ENCODE data around the gene SLFN13. TPM values are rescaled to one million over a fixed set of nuclear protein-coding genes. Genes with fewer than 3 reads are reported as not detected.
"Not testable (repeated sequence)": the region's sequence is repeated elsewhere in the genome, so short reads cannot be mapped to it uniquely, and the experiment has no call there.

Gene SLFN13
- total RNA-seq, 1 experiment from 2014 or later = 19.7 TPM

GRCh38 chr17:35404360-35404759 lies 44.2 kb downstream of the SLFN13 start (continued):
- TF ChIP-seq ZNF532 (CRISPR knock-in tag; IDR thresholded peaks at IDR 0.05; ENCODE audit: borderline replicate concordance) (no peak), FOXP1 (CRISPR knock-in tag; IDR thresholded peaks at IDR 0.05; ENCODE audit: borderline replicate concordance) (no peak)

- H3K27ac Mint-ChIP-seq; H3K36me3 Mint-ChIP-seq; ATAC-seq; DNase-seq (ENCODE audit: low spot score); CTCF ChIA-PET; H3K4me3 Mint-ChIP-seq; POLR2A ChIA-PET: not testable (repeated sequence)
- peaks cover 14% of the 10 kb centered on the region for H3K9me3 Mint-ChIP-seq
- peaks cover 16% of the 10 kb centered on the region for H3K27me3 Mint-ChIP-seq (ENCODE audit: low read depth)
- H3K4me1 Mint-ChIP-seq = peaks cover 12% of the 10 kb centered on the region
These were observed 54.8 kb downstream of the SLFN13 start for GRCh38 chr17:35393783-35394182.

- Mint-ChIP-seq H3K4me1 (peaks cover 17% of the 10 kb centered on the region), H3K36me3 (peaks cover 7% of the 10 kb centered on the region), H3K27ac (no peak overlapping the region), H3K27me3 (ENCODE audit: low read depth) (peaks cover 29% of the 10 kb centered on the region), H3K9me3 (peaks cover 14% of the 10 kb centered on the region), H3K4me3 (no peak overlapping the region)
- ChIA-PET CTCF (interaction anchor here (0.6 kb wide), 2 partner anchors 70 to 869 kb away, joined by 3 to 6 read pairs; no protein-coding TSS in a partner anchor), POLR2A (no interaction called here)
- ATAC-seq (no peak), DNase-seq (ENCODE audit: low spot score) (no peak)
- TF ChIP-seq CREM (CRISPR knock-in tag; IDR thresholded peaks at IDR 0.05) (no peak), PRRX2 (CRISPR knock-in tag; IDR thresholded peaks at IDR 0.05) (no peak), ATF6 (CRISPR knock-in tag; IDR thresholded peaks at IDR 0.05) (no peak), CREB1 (CRISPR knock-in tag; IDR thresholded peaks at IDR 0.05) (no peak), ATF3 (CRISPR knock-in tag; conservative IDR thresholded peaks at IDR 0.05) (no peak), SOX15 (CRISPR knock-in tag; IDR thresholded peaks at IDR 0.05) (no peak), RORB (CRISPR knock-in tag; IDR thresholded peaks at IDR 0.05) (no peak), ZNF317 (CRISPR knock-in tag; IDR thresholded peaks at IDR 0.05; ENCODE audit: borderline replicate concordance, low read depth) (no peak), NR3C1 (CRISPR knock-in tag; conservative IDR thresholded peaks at IDR 0.05; ENCODE audit: low read depth) (no peak), ERG (CRISPR knock-in tag; IDR thresholded peaks at IDR 0.05) (no peak), USF2 (CRISPR knock-in tag; IDR thresholded peaks at IDR 0.05) (no peak), FOXP4 (CRISPR knock-in tag; IDR thresholded peaks at IDR 0.05) (no peak), ZNF138 (CRISPR knock-in tag; conservative IDR thresholded peaks at IDR 0.05) (no peak), ZMAT4 (CRISPR knock-in tag; IDR thresholded peaks at IDR 0.05) (no peak)
These were observed 57.9 kb downstream of the SLFN13 start for GRCh38 chr17:35390663-35391062.
